CD4-positive, alpha-beta T cell treated with Interferon gamma for 1 hour (primary cell): ENCODE measurements around the gene GPR101.

Experiments used
- DNase-seq: peaks from one replicate; pipeline ENCODE4 v3.0.0-alpha.2; 2020

GPR101 gene, protein sequence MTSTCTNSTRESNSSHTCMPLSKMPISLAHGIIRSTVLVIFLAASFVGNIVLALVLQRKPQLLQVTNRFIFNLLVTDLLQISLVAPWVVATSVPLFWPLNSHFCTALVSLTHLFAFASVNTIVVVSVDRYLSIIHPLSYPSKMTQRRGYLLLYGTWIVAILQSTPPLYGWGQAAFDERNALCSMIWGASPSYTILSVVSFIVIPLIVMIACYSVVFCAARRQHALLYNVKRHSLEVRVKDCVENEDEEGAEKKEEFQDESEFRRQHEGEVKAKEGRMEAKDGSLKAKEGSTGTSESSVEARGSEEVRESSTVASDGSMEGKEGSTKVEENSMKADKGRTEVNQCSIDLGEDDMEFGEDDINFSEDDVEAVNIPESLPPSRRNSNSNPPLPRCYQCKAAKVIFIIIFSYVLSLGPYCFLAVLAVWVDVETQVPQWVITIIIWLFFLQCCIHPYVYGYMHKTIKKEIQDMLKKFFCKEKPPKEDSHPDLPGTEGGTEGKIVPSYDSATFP

DNA sequence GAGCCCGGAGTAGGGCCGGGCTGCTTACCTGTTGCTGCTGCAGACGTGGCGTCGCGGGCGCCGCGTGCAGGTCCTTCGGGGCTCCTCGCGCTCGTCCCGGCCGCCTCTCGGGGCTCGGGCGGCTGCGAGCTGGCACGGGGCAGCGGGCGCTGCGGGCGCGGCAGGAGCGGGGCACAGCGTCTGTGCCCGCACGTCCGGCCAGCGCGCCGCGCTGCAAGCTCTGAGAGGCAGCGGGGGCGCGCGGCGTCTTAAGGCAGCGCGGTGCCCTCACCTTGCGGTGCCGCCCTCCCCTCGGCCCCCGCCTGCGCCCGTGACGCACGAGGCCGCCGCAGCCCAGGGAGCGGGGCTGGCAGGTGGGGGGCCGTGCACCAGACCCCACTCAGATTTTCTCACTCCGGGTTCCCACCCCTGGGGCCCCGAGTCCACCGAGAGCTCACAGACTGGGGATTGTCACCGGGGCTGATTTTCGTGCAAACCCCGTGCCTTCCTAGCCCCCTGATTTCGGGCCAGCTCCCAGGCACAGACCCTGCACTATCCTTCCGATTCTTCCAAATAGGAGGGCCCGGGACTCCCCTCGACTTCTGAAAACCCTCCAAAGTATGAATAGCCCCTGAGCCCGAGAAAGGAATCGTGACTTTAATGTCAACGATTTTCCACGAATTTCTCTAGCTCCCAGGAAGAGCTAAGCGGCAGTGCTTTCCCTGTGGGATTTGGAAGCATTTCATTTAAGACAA is at the start of gene GPR101:
GPR101 (minus strand) TSS at position 222 of the 734 bp plus-strand sequence. CDS start 2,321 bp downstream, outside the sequence.
- no peak for DNase-seq

GRCh38 chrX:137081239-137081638 is 47.4 kb upstream of the GPR101 start:
- no peak for DNase-seq

DNA sequence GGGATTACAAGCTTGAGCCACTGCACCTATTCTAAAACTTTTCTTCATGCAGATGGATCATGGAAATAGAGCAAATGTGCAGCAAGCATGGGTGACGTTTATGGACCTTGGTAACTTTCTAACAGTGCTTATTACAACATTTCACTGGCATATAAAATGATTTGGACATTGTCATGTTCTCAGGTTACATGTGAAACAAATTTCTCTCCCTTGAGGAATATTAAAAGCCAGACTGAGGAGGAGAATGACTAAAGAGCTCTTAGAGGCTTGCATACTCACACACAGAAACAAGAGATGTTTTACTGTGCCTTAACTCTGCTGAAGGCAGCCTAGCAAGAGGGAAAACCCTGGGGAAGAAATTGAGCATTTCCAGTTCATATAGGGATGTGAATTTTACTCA is 38.6 kb upstream of the GPR101 start:
- DNase-seq: no peak

GRCh38 chrX:137071596-137071995 is 37.8 kb upstream of the GPR101 start:
- DNase-seq: no peak

GRCh38 chrX:137067147-137067546 is 33.4 kb upstream of the GPR101 start:
- DNase-seq: no peak

GRCh38 chrX:137062915-137063617 is 29.3 kb upstream of the GPR101 start:
- DNase-seq: no peak

- DNase-seq: no peak
Observed at GRCh38 chrX:137058339-137059127, 24.7 kb upstream of the GPR101 start.

- no peak for DNase-seq
Observed at GRCh38 chrX:137052643-137053235, 18.9 kb upstream of the GPR101 start.

DNA sequence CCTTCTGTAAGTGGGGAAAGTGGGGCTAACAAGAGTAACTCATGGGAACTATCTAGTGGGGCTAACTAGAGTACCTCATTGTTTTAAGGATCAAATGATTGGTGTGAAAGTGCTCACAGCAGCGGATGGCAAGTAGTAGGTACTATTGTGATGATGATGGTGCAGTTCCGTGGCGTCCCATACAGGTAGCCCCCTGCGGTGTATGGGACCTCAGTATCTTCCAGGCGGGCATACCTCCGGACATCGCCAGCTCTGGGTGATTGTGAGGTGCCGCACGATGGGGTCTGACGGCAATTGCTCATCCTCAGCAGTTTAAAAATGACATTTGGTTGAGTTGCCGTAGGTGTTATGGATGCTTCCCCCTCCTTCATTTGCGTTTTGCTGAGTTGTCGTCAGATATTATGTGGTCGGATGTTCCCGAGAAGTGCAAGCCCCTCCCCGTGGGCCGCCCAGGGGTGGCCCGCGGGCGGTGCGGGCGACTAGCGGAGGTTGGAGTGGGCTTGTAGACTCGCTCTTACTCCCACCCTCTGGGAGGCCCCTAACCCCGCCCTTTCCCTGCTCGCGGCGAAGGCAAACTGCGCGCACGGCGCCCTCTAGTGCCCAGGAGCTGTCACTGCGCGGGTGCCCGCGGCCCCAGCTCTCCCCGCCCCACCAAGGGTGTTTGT is 18.3 kb upstream of the GPR101 start:
- peak; percentile 76 for DNase-seq

DNA sequence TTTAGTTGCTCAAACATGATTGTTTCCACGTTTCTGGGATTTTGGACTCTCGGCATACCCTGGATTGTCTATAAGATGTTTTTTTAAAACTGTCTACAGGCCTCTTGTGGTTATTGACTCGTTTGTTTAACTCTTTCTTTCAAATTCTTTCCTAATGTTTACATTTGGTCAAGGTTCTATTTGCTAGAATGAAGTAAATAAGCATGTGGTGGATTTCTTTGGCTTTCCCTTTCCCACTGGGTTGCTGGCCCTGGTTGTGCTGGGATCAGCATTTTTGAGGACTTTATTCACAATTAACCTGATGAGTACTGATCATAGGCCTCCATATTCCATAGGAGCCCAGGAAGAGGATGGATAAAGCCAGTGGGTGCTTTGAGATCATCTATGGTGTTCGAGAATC is 11.1 kb upstream of the GPR101 start:
- DNase-seq: no peak

DNA sequence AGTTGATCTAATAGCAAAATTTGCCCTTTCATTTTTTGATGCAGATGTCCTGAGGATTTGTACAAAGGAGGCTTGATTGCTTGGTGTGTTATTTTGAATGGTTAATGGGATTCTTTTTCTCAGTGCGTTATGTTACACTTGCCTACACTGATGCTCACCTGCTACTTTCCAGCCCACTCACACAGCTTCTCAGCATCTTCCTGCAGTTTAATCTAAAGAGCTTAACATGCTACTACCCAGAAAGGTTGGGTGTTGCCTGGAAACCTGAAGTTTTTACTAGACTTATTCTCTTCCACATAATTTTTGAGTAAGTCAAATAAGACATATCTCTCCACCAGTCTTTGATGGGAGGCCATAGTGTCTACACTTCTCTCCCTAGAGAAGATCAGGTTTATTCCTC is 9.9 kb upstream of the GPR101 start:
- DNase-seq: no peak

DNA sequence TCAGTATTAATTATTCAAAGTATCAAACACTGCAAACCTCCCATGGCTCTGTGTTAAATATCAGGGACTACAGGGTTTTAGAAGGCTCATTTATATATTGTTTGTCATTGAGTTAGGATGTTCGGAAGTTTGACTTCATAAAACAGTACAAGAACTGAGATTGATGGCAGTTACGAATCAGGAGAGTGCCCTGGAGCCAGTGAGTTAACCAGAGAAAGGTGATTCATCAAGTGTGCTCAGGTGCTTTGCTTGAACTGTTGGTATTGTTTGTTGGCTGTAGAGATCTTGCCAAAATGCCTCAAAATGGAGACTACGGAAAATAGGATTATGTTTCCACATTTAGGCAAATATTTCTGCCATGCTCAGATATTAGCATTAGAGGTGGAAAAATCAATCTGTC is 7.5 kb upstream of the GPR101 start:
- DNase-seq: no peak

DNA sequence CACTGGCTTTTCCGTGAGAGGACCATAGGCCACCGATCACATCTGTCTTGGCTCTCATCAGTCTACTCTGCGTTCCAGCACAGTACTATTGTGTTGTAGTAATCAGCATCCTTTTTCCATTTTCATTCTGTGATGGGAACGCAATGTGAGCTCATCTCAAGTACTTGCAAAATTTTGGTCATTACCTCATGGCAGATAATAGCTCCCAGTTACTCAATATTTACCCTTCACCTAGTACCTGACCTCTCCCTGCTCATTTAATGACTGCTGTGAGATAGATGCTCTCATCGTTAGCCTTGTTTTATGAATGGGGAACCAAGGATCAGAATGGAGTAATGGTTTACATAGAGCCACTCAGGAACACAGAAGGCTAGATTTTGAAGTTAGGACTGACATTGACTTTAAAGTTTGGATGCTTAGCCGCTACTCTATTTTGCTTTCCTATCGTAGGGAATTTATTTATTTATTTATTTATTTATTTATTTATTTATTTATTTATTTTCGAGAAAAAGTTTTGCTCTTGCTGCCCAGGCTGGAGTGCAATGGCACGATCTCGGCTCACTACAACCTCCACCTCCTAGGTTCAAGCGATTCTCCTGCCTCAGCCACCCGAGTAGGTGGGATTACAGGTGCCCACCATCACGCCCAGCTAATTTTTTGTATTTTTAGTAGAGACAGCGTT is 6.5 kb upstream of the GPR101 start:
- no peak for DNase-seq

- no peak for DNase-seq
Observed at GRCh38 chrX:137034508-137034872, 695 bp upstream of the GPR101 start.

GRCh38 chrX:137032841-137033773 is 688 bp downstream of the GPR101 start:
- DNase-seq: no peak

DNA sequence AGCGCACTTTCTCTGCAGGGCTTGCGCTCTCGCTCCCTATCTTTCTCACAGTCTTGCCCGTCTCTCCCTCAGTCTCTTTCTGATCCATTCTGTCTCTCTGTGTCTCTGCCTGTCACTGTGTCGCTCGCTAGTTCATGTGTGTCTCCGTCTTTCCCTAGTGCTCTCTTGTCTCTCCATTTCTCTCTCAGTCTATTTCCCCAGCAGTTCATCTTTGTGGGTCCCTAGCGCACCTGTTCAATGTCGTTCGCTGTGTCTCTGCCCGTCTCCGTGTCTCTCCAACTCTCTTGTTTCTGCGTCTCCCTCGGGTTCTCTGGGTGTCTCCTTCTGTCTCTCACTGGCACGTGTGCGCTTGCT is 1.5 kb downstream of the GPR101 start:
- no peak for DNase-seq

- DNase-seq: peak; percentile 24
Observed at GRCh38 chrX:137031517-137032340, 2.1 kb downstream of the GPR101 start.

DNA sequence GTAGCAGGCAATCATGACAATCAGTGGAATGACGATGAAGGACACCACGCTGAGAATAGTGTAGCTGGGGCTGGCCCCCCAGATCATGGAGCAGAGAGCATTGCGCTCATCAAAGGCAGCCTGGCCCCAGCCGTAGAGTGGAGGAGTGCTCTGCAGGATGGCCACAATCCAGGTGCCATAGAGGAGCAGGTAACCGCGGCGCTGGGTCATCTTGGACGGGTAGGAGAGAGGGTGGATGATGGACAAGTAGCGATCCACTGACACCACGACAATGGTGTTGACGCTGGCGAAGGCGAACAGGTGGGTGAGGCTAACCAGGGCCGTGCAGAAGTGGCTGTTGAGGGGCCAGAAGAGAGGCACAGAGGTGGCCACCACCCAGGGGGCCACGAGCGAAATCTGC is 2.8 kb downstream of the GPR101 start:
- no peak for DNase-seq

DNA sequence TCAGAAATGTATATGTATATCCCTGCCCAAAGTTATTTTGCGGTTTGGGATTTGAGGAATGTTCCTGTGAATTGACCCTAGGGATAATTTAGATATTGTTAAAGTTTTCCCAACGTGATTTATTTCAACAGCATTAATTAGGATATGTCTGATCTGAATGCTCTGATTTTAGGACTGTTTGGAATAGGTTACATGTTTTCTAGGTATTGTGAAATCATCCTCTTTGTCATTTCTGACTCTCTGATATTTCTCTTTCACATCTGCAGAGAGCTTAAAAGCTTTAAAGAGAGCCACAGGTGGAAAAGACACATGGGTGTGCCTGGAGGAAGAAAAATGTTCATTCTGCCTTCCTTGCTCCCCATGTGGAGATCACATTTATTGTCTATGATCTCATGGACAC is 5.1 kb downstream of the GPR101 start:
- no peak for DNase-seq
